K562 (cell line): Measurements from ENCODE around the gene PPP1R13B.

ENCODE experiments used
- ETV6 ChIP-seq, 3 experiments: fragments of 150-350 bp in 1 of 3; sonication (generic) in 1 of 3; formaldehyde crosslinking in 1 of 3; IDR thresholded peaks; 2 replicates each; pipeline versions ENCODE4 v1.6.1 to v1.8.0; 2014 to 2022; ENCODE audit warnings: borderline replicate concordance in 2 of 3, low read depth in 2 of 3, antibody characterized with exemption in 1 of 3, low read length in 1 of 3, mild to moderate bottlenecking in 1 of 3, missing genetic modification reagents in 1 of 3
- FOXA3 ChIP-seq, 2 experiments: fragments of 450-650 bp in 1 of 2; sonication (generic) in 1 of 2; formaldehyde crosslinking; IDR thresholded peaks in 1 of 2; conservative IDR thresholded peaks in 1 of 2; 2 replicates each; pipeline versions ENCODE4 v1.4.0 to v1.8.0; 2020 to 2022; ENCODE audit warnings: mild to moderate bottlenecking in 2 of 2, missing genetic modification reagents in 1 of 2
- JUND ChIP-seq, 2 experiments: IDR thresholded peaks; 2 replicates in 1 of 2; 3 replicates in 1 of 2; pipeline ENCODE4 v1.6.1; 2011; ENCODE audit warnings: borderline replicate concordance in 2 of 2, low read depth in 2 of 2, low read length in 2 of 2, improper control_type of control experiment in 1 of 2, missing biosample characterization in 1 of 2, missing genetic modification characterization in 1 of 2, missing genetic modification reagents in 1 of 2
- RBM14 ChIP-seq: fragments of 200-400 bp; formaldehyde crosslinking; IDR thresholded peaks from 2 replicates; pipeline ENCODE4 v1.6.1; 2018; ENCODE audit warnings: low read depth, mild to moderate bottlenecking, low read length, moderate library complexity, borderline replicate concordance; ENCODE audit not compliant: insufficient read depth
- SPI1 ChIP-seq: IDR thresholded peaks from 2 replicates; pipeline ENCODE4 v1.6.1; 2011; ENCODE audit warnings: low read depth, low read length, control low read depth, borderline replicate concordance
- TCF7L2 ChIP-seq: fragments of 150-350 bp; IDR thresholded peaks from 2 replicates; pipeline ENCODE4 v1.6.1; 2016; ENCODE audit warnings: low read depth, mild to moderate bottlenecking, low read length, moderate library complexity
- U2AF2 ChIP-seq: fragments of 200-400 bp; formaldehyde crosslinking; optimal IDR thresholded peaks from 2 replicates; pipeline ENCODE3; 2017; ENCODE audit warnings: low read depth, mild to moderate bottlenecking, low read length
- YY1 ChIP-seq, 3 experiments: IDR thresholded peaks; 2 replicates each; pipeline ENCODE4 v1.6.1; 2011; ENCODE audit warnings: low read length in 2 of 3, mild to moderate bottlenecking in 2 of 3, moderate library complexity in 2 of 3, borderline replicate concordance in 1 of 3, control low read depth in 1 of 3, low read depth in 1 of 3; ENCODE audit not compliant: insufficient read depth in 3 of 3, insufficient replicate concordance in 2 of 3, control insufficient read depth in 1 of 3, insufficient read length in 1 of 3; ENCODE audit errors: extremely low read depth in 1 of 3
- ZBTB1 ChIP-seq: sonication (generic); formaldehyde crosslinking; IDR thresholded peaks from 2 replicates; pipeline ENCODE4 v1.8.1; 2023; ENCODE audit warnings: missing genetic modification reagents, low read depth, mild to moderate bottlenecking, borderline replicate concordance
- TF ChIP-seq, protein P1 (sequence below): fragments of 450-650 bp; IDR thresholded peaks from 2 replicates; pipeline ENCODE4 v1.6.1; 2017; ENCODE audit warnings: antibody characterized with exemption, mild to moderate bottlenecking
- TF ChIP-seq, protein P2 (sequence below), 3 experiments: IDR thresholded peaks in 2 of 3; conservative IDR thresholded peaks in 1 of 3; 2 replicates each; pipeline ENCODE4 v1.5.1; 2011 to 2012; ENCODE audit warnings: low read length in 3 of 3, mild to moderate bottlenecking in 3 of 3, control low read depth in 2 of 3, improper control_type of control experiment in 1 of 3, inconsistent platforms in 1 of 3, low read depth in 1 of 3, mixed read lengths in 1 of 3, moderate library complexity in 1 of 3; ENCODE audit not compliant: insufficient read depth in 2 of 3
- TF ChIP-seq, protein P3 (sequence below): fragments of 250-450 bp; sonication (Bioruptor Pico); IDR thresholded peaks from 2 replicates; pipeline ENCODE4 v1.8.0; 2021; ENCODE audit warnings: moderate library complexity, mild to moderate bottlenecking, inconsistent platforms
- TF ChIP-seq, protein P4 (sequence below), 2 experiments: fragments of 450-650 bp in 1 of 2; sonication (generic) in 1 of 2; formaldehyde crosslinking in 1 of 2; IDR thresholded peaks in 1 of 2; conservative IDR thresholded peaks in 1 of 2; 2 replicates each; pipeline versions ENCODE4 v1.6.1 to v1.8.1; 2016 to 2023; ENCODE audit warnings: mild to moderate bottlenecking in 2 of 2, moderate library complexity in 2 of 2, inconsistent platforms in 1 of 2, missing genetic modification reagents in 1 of 2

DNA sequence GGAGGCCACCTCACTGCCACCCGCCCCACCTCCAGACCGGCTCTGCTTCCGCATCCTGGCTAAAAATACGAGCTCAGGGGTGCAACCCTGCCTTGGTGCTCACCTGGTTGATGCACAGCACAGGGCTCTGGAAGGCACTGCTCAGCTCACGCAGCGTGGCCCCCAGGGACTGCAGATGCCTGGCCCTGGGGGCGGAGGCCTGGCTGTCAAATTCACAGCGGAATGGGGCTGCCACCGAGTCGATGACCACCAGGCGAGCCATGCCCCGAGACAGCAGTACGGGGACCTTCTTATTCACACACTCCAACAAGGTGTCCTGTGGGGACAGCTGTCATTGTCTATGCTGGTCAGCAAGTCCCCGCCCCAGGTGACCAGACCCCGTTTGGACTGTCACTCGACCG, 148.1 kb downstream of the PPP1R13B start:
- TF ChIP-seq, protein P1, sequence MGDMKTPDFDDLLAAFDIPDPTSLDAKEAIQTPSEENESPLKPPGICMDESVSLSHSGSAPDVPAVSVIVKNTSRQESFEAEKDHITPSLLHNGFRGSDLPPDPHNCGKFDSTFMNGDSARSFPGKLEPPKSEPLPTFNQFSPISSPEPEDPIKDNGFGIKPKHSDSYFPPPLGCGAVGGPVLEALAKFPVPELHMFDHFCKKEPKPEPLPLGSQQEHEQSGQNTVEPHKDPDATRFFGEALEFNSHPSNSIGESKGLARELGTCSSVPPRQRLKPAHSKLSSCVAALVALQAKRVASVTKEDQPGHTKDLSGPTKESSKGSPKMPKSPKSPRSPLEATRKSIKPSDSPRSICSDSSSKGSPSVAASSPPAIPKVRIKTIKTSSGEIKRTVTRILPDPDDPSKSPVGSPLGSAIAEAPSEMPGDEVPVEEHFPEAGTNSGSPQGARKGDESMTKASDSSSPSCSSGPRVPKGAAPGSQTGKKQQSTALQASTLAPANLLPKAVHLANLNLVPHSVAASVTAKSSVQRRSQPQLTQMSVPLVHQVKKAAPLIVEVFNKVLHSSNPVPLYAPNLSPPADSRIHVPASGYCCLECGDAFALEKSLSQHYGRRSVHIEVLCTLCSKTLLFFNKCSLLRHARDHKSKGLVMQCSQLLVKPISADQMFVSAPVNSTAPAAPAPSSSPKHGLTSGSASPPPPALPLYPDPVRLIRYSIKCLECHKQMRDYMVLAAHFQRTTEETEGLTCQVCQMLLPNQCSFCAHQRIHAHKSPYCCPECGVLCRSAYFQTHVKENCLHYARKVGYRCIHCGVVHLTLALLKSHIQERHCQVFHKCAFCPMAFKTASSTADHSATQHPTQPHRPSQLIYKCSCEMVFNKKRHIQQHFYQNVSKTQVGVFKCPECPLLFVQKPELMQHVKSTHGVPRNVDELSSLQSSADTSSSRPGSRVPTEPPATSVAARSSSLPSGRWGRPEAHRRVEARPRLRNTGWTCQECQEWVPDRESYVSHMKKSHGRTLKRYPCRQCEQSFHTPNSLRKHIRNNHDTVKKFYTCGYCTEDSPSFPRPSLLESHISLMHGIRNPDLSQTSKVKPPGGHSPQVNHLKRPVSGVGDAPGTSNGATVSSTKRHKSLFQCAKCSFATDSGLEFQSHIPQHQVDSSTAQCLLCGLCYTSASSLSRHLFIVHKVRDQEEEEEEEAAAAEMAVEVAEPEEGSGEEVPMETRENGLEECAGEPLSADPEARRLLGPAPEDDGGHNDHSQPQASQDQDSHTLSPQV, result no peak
- TF ChIP-seq, protein P2, sequence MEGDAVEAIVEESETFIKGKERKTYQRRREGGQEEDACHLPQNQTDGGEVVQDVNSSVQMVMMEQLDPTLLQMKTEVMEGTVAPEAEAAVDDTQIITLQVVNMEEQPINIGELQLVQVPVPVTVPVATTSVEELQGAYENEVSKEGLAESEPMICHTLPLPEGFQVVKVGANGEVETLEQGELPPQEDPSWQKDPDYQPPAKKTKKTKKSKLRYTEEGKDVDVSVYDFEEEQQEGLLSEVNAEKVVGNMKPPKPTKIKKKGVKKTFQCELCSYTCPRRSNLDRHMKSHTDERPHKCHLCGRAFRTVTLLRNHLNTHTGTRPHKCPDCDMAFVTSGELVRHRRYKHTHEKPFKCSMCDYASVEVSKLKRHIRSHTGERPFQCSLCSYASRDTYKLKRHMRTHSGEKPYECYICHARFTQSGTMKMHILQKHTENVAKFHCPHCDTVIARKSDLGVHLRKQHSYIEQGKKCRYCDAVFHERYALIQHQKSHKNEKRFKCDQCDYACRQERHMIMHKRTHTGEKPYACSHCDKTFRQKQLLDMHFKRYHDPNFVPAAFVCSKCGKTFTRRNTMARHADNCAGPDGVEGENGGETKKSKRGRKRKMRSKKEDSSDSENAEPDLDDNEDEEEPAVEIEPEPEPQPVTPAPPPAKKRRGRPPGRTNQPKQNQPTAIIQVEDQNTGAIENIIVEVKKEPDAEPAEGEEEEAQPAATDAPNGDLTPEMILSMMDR (IDR thresholded peaks at IDR 0.05 in 2 of 3, conservative IDR thresholded peaks at IDR 0.05 in 1 of 3; ENCODE audit: insufficient read depth in 2 of 3, low read depth in 1 of 3, low read length in 3 of 3), result no peak
- TF ChIP-seq, protein P3, sequence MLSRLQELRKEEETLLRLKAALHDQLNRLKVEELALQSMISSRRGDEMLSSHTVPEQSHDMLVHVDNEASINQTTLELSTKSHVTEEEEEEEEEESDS (CRISPR knock-in tag), result no peak
- TF ChIP-seq RBM14 (no peak), FOXA3 (CRISPR knock-in tag; conservative IDR thresholded peaks at IDR 0.05 in 1 of 2, IDR thresholded peaks at IDR 0.05 in 1 of 2) (no peak), SPI1 (no peak), JUND (IDR thresholded peaks at IDR 0.05; ENCODE audit: borderline replicate concordance, low read depth, low read length) (no peak), JUND (tag; IDR thresholded peaks at IDR 0.05; ENCODE audit: borderline replicate concordance, low read depth, low read length) (no peak), ZBTB1 (CRISPR knock-in tag) (no peak), ETV6 (IDR thresholded peaks at IDR 0.05; ENCODE audit: borderline replicate concordance in 1 of 2, low read depth in 2 of 2, low read length in 1 of 2) (no peak), ETV6 (CRISPR knock-in tag; IDR thresholded peaks at IDR 0.05; ENCODE audit: borderline replicate concordance) (no peak), U2AF2 (no peak), TCF7L2 (no peak), YY1 (IDR thresholded peaks at IDR 0.05; ENCODE audit: borderline replicate concordance in 1 of 3, control insufficient read depth in 1 of 3, extremely low read depth in 1 of 3, insufficient read depth in 3 of 3, insufficient read length in 1 of 3, insufficient replicate concordance in 2 of 3, low read depth in 1 of 3, low read length in 2 of 3) (no peak)
- TF ChIP-seq, protein P4, sequence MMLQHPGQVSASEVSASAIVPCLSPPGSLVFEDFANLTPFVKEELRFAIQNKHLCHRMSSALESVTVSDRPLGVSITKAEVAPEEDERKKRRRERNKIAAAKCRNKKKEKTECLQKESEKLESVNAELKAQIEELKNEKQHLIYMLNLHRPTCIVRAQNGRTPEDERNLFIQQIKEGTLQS (IDR thresholded peaks at IDR 0.05), result no peak
- TF ChIP-seq, protein P4 (CRISPR knock-in tag; conservative IDR thresholded peaks at IDR 0.05), result no peak
